HG03175 (cell line): ENCODE results near the gene TAS2R38.
A peak's percentile ranks its signal among the peaks of the same experiment; 100 is the strongest.

Experiments used
- ATAC-seq: cut with Tn5 transposase; IDR thresholded peaks from one replicate; pipeline ENCODE4 v1.9.1; 2021; ENCODE audit warnings: mild to moderate bottlenecking, moderate library complexity; ENCODE audit not compliant: unreplicated experiment

The TAS2R38 gene

DNA sequence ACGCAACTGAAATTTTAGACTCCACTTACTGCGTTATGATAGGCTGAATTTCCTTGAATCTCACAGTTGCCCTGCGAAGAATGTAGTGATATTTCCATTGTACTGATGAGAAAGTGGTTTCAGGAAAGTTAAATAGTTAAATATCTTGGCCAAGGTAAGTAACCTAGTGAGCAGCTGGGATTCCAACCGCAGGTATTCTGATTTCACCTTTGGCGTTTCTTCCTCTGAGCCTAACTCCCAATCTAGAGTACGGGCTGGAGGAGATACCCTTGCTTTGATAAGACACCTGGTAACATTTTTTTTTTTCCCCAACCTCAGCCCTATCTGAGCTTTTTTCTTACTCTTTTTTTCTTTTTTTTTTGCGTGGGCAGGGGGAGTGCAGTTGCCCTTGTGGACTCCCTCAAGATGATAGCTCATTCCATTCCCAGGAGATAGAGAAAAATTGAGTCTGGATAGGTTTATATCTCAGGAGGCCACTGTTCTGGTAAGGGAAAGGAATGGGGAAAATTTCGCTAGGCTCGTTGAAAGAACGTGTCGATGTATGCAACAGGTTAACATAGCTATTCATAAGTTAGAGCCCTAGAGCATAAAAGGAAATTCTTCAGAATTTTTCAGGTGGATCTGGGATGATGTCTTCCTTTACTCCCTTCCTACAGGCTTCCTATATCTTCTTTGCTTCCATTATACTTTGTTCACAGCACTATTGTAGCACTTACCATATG, 3.1 kb upstream of the TAS2R38 start:
- ATAC-seq = no peak

DNA sequence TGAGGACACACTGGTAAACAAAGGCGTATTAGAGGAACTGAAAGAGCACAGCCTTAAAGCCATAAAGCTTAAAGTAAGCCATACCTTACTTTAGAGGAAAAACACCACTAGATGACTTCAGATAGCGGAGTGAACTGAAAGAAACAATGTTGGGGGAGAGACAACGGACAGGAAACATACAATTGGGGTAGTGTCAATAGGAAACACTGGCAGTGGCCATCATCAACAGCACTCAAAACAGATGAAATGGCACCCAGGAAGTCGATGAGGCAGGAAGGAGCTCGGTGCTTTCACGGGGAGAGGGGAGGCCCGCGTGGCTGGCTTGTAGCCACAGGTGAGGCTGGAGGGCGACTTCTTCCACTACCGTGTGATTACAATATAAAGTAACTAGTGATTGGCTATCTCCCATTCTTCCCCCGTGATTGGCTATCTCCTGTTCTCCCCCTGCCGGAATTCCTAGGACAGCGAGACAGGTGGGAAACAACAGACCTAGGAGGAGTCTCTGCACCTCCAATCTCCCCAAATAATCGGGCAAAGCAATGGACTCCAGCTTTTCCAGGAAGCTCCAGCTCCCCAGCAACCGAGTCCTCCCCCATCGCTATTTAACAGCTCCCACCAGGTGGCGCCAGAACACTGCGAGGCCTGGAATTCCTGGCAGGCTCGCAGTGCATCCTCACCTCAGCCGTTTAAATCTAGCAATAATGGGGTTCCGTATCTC, 2.4 kb upstream of the TAS2R38 start:
- peak; percentile 87 for ATAC-seq

DNA sequence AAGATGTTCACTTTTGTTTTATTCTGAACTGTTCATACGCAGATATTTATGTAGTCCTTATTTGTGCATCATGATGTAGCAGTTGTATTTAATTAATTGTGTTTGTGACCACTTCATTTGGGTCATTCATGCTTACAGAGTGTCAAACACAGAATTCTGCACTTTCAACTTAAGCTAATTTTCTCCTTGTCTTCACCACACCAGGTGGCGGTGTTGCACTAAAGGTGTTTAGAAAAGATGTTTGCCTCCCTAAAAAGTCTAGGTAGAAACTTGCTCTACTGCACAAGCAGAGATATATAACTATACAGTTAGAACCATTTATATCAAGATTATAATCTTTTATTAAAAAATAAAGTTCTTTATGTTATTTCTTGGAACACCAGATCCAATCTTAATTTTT, 1.3 kb upstream of the TAS2R38 start:
- no peak for ATAC-seq

DNA sequence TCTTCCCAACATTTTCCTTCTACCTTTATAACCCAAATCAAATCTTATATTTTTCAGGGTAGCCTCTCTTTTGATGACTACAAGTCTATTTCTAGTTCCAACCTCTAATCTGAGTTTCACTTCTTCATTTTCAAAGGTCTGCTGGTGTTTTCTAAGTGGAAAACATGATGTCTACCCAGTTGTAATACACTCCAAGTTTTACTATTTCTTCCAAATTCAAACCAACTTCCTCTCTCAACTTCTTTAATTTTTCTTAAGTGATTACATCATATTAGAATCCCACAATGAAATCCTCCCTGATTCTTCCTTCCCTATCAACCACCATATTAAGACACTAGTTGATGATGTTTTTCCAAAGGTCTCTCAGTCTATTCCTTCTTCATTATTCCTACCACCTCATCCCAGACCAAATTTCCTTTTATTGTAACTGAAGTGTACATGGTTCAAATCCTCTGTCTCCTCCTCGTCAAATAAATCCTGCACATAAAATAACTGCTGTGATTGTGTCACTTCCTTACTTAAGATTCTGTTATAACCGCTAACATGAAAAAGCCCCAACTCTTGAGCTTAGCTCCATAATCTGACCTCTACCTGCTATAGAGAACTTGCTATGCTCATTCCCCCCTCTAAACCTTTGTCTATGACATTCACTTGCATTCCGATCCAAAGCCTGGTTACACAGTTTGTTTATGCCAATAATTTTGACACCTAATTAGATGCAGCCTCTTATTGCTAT, 12.7 kb downstream of the TAS2R38 start:
- ATAC-seq = peak; percentile 86

- ATAC-seq = no peak
Measured at GRCh38 chr7:141956084-141956483, 17.5 kb downstream of the TAS2R38 start.

GRCh38 chr7:141954334-141954733, 19.2 kb downstream of the TAS2R38 start:
- ATAC-seq = no peak

DNA sequence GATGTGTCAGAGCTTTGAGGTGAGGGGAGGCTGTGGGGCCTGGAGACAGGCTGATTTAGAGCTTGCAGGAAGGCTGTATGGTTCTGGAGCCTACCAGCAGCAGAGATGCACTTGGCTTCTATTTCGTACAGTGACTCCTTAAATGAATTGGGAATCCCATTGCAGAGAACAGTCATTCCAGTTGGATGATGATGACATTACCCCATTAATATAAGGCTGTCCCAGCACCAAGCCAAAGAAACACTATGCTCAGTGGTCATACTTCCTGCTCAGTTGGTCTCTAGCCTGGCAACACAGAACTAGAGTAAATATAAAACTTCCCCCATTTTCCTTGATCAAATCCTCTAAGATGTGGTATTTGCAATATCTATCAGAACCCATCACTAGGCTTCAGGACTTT, 21.1 kb downstream of the TAS2R38 start:
- no peak for ATAC-seq

DNA sequence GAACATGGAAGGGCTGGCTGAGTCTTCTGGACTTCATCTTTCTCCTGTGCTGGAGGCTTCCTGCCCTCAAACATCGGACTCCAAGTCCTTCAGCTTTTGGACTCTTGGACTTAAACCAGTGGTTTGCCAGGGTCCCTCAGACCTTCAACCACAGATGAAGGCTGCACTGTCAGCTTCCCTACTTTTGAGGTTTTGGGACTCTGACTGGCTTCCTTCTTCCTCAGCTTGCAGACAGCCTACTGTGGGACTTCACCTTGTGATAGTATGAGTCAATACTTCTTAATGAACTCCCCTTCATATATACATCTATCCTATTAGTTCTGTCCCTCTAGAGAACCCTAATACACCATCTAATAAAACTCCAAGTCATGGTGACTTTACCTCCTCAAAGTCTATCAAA, 22.8 kb downstream of the TAS2R38 start:
- no peak for ATAC-seq

DNA sequence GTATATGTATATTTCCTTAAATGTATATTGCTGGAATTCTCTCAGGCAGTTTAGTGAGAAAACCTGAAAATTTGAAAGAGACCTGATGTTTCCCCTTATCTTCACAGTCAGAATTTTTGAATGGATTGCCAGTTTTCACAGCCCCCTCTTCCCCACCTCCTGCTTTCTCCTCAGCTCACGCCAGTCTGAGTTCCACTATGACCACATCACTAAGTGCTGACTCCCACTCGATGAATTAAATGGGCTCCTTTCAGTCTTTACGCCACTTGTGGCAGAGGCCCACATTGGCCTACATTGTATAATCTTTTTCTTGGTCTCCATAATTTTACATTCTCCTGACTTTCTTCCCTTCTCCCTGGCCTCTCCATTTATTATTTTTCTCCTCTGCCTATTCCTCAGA, 23.7 kb downstream of the TAS2R38 start:
- ATAC-seq = no peak

- ATAC-seq = no peak
Measured at GRCh38 chr7:141949451-141949850, 24.1 kb downstream of the TAS2R38 start.

DNA sequence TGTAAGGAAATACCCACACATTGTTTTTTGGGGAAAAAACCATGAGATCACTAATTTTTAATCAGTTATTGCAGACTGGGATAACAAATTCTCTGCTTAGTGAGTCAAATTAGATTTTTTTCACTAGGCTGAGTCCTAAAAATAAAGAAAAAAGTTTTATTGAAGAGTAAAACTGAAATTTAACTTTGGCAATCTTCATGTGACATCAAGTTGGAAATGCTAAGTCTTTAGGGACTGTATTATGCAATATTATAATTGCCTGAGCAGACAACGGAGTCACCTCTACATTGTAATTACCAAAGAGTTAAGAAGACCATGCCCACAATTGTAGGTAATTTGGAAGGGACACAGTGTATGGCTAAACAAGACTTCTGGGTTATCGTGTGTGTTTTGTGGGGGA, 24.6 kb downstream of the TAS2R38 start:
- ATAC-seq = no peak

- no peak for ATAC-seq
Measured at GRCh38 chr7:141946796-141947195, 26.8 kb downstream of the TAS2R38 start, which contains the start of gene CLEC5A. Gene CLEC5A (minus strand): TSS chr7:141946974. CDS start chr7:141946292, 682 bp downstream.

GRCh38 chr7:141945356-141945755, 28.2 kb downstream of the TAS2R38 start:
- ATAC-seq = no peak

- ATAC-seq = no peak
Measured at GRCh38 chr7:141944811-141945210, 28.8 kb downstream of the TAS2R38 start.

DNA sequence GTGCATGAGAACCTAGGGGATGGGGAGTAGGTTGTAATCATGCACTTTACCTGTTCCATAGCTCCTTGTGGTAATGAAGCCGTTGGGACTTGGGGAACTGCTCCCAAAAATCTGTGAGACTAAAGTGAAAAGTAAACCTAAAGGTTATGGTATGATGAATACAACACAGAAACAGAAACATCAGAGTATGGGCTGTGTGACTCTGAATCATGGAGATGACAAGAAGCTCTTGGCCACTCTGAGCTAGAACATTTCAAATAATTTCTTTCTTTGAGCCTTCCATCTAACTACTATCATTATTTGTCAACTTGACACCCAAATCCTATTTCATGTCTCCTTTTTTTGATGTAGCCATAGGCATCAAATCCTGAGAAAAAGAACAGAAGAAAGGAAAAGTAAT, 29.7 kb downstream of the TAS2R38 start:
- ATAC-seq = no peak

- ATAC-seq = no peak
Measured at GRCh38 chr7:141941075-141941474, 32.5 kb downstream of the TAS2R38 start.

GRCh38 chr7:141930211-141930610, 43.4 kb downstream of the TAS2R38 start:
- ATAC-seq = no peak

DNA sequence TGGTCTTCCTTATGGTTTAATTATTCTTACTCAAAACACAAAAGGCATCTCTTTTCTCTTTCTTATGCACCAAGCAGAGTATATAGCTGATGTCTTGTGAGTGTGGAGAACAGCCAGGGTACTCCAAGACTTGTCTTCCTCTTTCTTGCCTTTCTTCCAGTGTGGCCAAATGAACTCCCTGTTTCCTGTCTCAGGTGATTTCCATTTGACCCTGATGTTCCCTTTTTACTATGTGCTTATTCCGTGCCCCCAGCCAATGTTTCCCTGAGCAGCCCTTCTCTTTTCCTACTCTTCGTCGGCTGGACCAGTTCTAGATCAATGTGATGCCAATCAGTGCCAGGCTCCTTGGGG, 44.8 kb downstream of the TAS2R38 start:
- ATAC-seq = no peak

- no peak for ATAC-seq
Measured at GRCh38 chr7:141928146-141928844, 45.3 kb downstream of the TAS2R38 start.
